Astrocyte (in vitro differentiated cells and primary cell): ENCODE measurements around the gene SIPA1. TPM values are rescaled to one million over a fixed set of nuclear protein-coding genes. Genes with fewer than 3 reads are reported as not detected.

Source experiments
- DNase-seq: peaks from one replicate; pipeline ENCODE4 v3.0.0-alpha.2; 2010; ENCODE audit warnings: low read depth
- FAIRE-seq: peaks from 2 replicates; lab custom pipeline; 2011; peaks lifted over from hg19 to GRCh38; lab: Jason Lieb, UNC
- H2AFZ ChIP-seq: 2 replicates; pipeline ENCODE4 v1.6.0; 2012; ENCODE audit warnings: low read depth, low read length, inconsistent platforms
- H3K27ac ChIP-seq: 2 replicates; pipeline ENCODE4 v1.5.1; 2011; ENCODE audit warnings: low read depth, low read length, inconsistent platforms
- H3K27me3 ChIP-seq: 2 replicates; pipeline ENCODE4 v1.6.0; 2011; ENCODE audit warnings: low read length, inconsistent platforms; ENCODE audit not compliant: insufficient read depth
- H3K36me3 ChIP-seq: 2 replicates; pipeline ENCODE4 v1.5.1; 2011; ENCODE audit warnings: low read length, inconsistent platforms; ENCODE audit not compliant: insufficient read depth
- H3K4me1 ChIP-seq: 2 replicates; pipeline ENCODE4 v1.5.1; 2011; ENCODE audit warnings: low read length, inconsistent platforms; ENCODE audit not compliant: insufficient read depth
- H3K4me2 ChIP-seq: 2 replicates; pipeline ENCODE4 v1.6.0; 2012; ENCODE audit warnings: low read length, inconsistent platforms
- H3K4me3 ChIP-seq: 2 replicates; pipeline ENCODE4 v1.5.1; 2011; ENCODE audit warnings: low read depth, mild to moderate bottlenecking, low read length, inconsistent platforms; ENCODE audit not compliant: insufficient read depth
- H3K79me2 ChIP-seq: 2 replicates; pipeline ENCODE4 v1.6.0; 2012; ENCODE audit warnings: mild to moderate bottlenecking, low read length, inconsistent platforms; ENCODE audit not compliant: insufficient read depth
- H3K9ac ChIP-seq: 2 replicates; pipeline ENCODE4 v1.6.0; 2012; ENCODE audit warnings: mild to moderate bottlenecking, low read length, inconsistent platforms
- H3K9me3 ChIP-seq: 2 replicates; pipeline ENCODE4 v1.5.1; 2012; ENCODE audit warnings: low read depth, mild to moderate bottlenecking, low read length, inconsistent platforms; ENCODE audit not compliant: insufficient read depth
- H4K20me1 ChIP-seq: 2 replicates; pipeline ENCODE4 v1.6.0; 2012; ENCODE audit warnings: low read length, inconsistent platforms; ENCODE audit not compliant: insufficient read depth
- H3K27ac Mint-ChIP-seq: one replicate; pipeline ENCODE4 v1.8.0; 2021; ENCODE audit warnings: mild to moderate bottlenecking, mixed read lengths; ENCODE audit not compliant: unreplicated experiment
- H3K27me3 Mint-ChIP-seq: one replicate; pipeline ENCODE4 v1.8.0; 2021; ENCODE audit warnings: low read depth, mixed read lengths; ENCODE audit not compliant: unreplicated experiment
- H3K36me3 Mint-ChIP-seq: one replicate; pipeline ENCODE4 v1.8.0; 2021; ENCODE audit warnings: low read depth, mixed read lengths; ENCODE audit not compliant: unreplicated experiment
- H3K4me1 Mint-ChIP-seq: one replicate; pipeline ENCODE4 v1.8.0; 2021; ENCODE audit warnings: low read depth, mixed read lengths; ENCODE audit not compliant: unreplicated experiment
- H3K4me3 Mint-ChIP-seq: one replicate; pipeline ENCODE4 v1.8.0; 2021; ENCODE audit warnings: mild to moderate bottlenecking, moderate library complexity, mixed read lengths; ENCODE audit not compliant: unreplicated experiment
- H3K9me3 Mint-ChIP-seq: one replicate; pipeline ENCODE4 v1.8.0; 2021; ENCODE audit warnings: mild to moderate bottlenecking, mixed read lengths; ENCODE audit not compliant: unreplicated experiment
- EZH2 ChIP-seq: IDR thresholded peaks from 2 replicates; pipeline ENCODE4 v1.6.1; 2012; ENCODE audit warnings: mild to moderate bottlenecking, low read length, inconsistent platforms; ENCODE audit not compliant: insufficient read depth
- total RNA-seq: library from RNA; stranded (reverse); gene quantifications from 2 replicates; pipeline ENCODE4 v1.2.1, GENCODE V29; 2021
- TF ChIP-seq, protein P1 (sequence below): IDR thresholded peaks from 2 replicates; pipeline ENCODE4 v1.5.1; 2011; ENCODE audit warnings: low read depth, mild to moderate bottlenecking, inconsistent platforms, low read length, moderate library complexity; ENCODE audit not compliant: insufficient read depth

Gene SIPA1
- total RNA-seq, 1 donor from 2014 or later: 26.7 TPM

DNA sequence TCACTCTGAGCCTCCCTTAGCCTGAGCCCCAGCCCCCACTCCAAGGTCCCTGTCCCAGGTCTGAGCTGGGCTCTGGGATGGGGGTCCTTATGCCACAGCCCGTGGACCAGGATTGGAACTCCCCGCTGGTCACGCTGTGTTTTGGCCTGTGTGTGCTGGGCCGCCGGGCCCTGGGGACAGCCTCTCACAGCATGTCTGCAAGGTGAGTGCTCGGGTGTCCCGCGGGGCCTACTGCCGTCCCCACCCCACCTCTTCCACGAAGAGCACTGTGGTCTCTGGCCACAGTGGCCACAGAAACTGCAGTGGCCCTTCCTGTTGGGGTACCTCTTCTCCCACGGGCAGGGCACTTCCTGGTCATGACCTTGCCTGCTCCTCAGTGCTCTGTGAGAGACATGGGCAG lies 3.5 kb upstream of the SIPA1 start:
- no peaks in the 10 kb centered on the region for H3K9me3 Mint-ChIP-seq

DNA sequence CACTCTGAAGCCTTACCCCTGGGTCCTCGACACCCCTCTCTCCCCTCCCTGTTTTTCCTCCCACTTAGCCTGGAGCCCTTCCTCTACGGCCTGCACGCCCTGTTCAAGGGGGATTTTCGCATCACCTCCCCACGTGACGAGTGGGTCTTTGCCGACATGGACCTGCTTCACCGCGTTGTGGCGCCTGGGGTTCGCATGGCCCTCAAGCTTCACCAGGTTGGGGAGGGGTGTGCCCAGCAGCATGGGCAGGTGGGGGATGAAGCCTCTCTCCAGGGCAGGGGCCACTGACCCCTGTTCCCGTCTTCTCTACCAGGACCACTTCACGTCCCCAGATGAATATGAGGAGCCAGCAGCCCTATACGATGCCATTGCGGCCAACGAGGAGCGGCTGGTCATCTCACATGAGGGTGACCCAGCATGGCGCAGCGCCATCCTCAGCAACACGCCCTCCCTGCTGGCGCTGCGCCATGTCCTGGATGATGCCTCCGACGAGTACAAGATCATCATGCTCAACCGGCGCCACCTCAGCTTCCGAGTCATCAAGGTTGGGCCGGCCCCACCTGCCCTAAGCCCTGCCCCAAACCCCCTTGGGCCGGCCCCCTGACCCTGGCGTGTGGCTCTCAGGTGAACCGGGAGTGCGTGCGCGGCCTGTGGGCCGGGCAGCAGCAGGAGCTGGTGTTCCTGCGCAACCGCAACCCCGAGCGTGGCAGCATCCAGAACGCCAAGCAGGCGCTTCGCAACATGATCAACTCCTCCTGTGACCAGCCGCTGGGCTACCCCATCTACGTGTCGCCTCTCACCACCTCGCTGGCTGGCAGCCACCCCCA lies 2.8 kb upstream of the SIPA1 start:
- Histone ChIP-seq H3K9me3 (no peaks in the 10 kb centered on the region), H2AFZ (no peak overlapping the region), H3K4me3 (no peak overlapping the region), H3K79me2 (peaks cover 15% of the 10 kb centered on the region), H3K27me3 (no peaks in the 10 kb centered on the region), H3K4me1 (peaks cover 17% of the 10 kb centered on the region), H3K4me2 (no peak overlapping the region), H3K27ac (no peak overlapping the region), H4K20me1 (peaks cover 42% of the 10 kb centered on the region), H3K36me3 (peaks cover 21% of the 10 kb centered on the region), H3K9ac (peak overlapping the region; percentile 10)
- DNase-seq (no peak), FAIRE-seq (no peak)
- peaks cover 4% of the 10 kb centered on the region for H3K4me1 Mint-ChIP-seq
- no peaks in the 10 kb centered on the region for H3K27me3 Mint-ChIP-seq
- no peaks in the 10 kb centered on the region for H3K9me3 Mint-ChIP-seq
- H3K4me3 Mint-ChIP-seq: no peak overlapping the region
- TF ChIP-seq, protein P1, sequence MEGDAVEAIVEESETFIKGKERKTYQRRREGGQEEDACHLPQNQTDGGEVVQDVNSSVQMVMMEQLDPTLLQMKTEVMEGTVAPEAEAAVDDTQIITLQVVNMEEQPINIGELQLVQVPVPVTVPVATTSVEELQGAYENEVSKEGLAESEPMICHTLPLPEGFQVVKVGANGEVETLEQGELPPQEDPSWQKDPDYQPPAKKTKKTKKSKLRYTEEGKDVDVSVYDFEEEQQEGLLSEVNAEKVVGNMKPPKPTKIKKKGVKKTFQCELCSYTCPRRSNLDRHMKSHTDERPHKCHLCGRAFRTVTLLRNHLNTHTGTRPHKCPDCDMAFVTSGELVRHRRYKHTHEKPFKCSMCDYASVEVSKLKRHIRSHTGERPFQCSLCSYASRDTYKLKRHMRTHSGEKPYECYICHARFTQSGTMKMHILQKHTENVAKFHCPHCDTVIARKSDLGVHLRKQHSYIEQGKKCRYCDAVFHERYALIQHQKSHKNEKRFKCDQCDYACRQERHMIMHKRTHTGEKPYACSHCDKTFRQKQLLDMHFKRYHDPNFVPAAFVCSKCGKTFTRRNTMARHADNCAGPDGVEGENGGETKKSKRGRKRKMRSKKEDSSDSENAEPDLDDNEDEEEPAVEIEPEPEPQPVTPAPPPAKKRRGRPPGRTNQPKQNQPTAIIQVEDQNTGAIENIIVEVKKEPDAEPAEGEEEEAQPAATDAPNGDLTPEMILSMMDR: no peak
- no peak for TF ChIP-seq EZH2
- peaks cover 3% of the 10 kb centered on the region for H3K36me3 Mint-ChIP-seq
- peak overlapping the region; percentile 4 for H3K27ac Mint-ChIP-seq

More for the DNA sequence above, 3.5 kb upstream of the SIPA1 start:
- no peak for TF ChIP-seq EZH2
- TF ChIP-seq, protein P1: no peak
- Histone ChIP-seq H4K20me1 (peaks cover 38% of the 10 kb centered on the region), H3K4me1 (peaks cover 17% of the 10 kb centered on the region), H3K27ac (no peak overlapping the region), H3K79me2 (peaks cover 11% of the 10 kb centered on the region), H3K4me3 (no peak overlapping the region), H3K9ac (no peak overlapping the region), H3K36me3 (peaks cover 21% of the 10 kb centered on the region), H3K9me3 (no peaks in the 10 kb centered on the region), H3K4me2 (no peak overlapping the region), H2AFZ (no peak overlapping the region), H3K27me3 (no peaks in the 10 kb centered on the region)
- Mint-ChIP-seq H3K4me1 (peaks cover 4% of the 10 kb centered on the region), H3K27me3 (no peaks in the 10 kb centered on the region), H3K36me3 (peaks cover 3% of the 10 kb centered on the region), H3K27ac (no peak overlapping the region), H3K4me3 (no peak overlapping the region)
- DNase-seq (no peak), FAIRE-seq (no peak)
